ENCODE data around the gene LRRC4C. TPM values are rescaled to one million over a fixed set of nuclear protein-coding genes. Genes with fewer than 3 reads are reported as not detected.

LRRC4C gene
- total and polyA plus RNA-seq, 10 of the 15 experiments (the other 5 are each of a cell fraction or from before 2014, with no cell fraction given), result 1.5 TPM; not detected in 9

- no peak for TF ChIP-seq BCL3 (IDR thresholded peaks at IDR 0.05; ENCODE audit: borderline replicate concordance, insufficient read depth, low read depth, low read length, poor library complexity, severe bottlenecking)
- no peak for TF ChIP-seq BHLHE40 (IDR thresholded peaks at IDR 0.05; ENCODE audit: borderline replicate concordance in 1 of 2, low read depth in 2 of 2, low read length in 1 of 2)
- TF ChIP-seq SMAD1 (IDR thresholded peaks at IDR 0.05; ENCODE audit: low read depth, partially characterized antibody), result no peak
- TF ChIP-seq, protein P1, sequence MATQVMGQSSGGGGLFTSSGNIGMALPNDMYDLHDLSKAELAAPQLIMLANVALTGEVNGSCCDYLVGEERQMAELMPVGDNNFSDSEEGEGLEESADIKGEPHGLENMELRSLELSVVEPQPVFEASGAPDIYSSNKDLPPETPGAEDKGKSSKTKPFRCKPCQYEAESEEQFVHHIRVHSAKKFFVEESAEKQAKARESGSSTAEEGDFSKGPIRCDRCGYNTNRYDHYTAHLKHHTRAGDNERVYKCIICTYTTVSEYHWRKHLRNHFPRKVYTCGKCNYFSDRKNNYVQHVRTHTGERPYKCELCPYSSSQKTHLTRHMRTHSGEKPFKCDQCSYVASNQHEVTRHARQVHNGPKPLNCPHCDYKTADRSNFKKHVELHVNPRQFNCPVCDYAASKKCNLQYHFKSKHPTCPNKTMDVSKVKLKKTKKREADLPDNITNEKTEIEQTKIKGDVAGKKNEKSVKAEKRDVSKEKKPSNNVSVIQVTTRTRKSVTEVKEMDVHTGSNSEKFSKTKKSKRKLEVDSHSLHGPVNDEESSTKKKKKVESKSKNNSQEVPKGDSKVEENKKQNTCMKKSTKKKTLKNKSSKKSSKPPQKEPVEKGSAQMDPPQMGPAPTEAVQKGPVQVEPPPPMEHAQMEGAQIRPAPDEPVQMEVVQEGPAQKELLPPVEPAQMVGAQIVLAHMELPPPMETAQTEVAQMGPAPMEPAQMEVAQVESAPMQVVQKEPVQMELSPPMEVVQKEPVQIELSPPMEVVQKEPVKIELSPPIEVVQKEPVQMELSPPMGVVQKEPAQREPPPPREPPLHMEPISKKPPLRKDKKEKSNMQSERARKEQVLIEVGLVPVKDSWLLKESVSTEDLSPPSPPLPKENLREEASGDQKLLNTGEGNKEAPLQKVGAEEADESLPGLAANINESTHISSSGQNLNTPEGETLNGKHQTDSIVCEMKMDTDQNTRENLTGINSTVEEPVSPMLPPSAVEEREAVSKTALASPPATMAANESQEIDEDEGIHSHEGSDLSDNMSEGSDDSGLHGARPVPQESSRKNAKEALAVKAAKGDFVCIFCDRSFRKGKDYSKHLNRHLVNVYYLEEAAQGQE (IDR thresholded peaks at IDR 0.05; ENCODE audit: low read depth, low read length), result no peak
- no peak for TF ChIP-seq CEBPZ (IDR thresholded peaks at IDR 0.05; ENCODE audit: low read depth, low read length)
Observed at GRCh38 chr11:41267451-41267850, 192.0 kb downstream of the LRRC4C start (continued).
